ENCODE data around the gene GPC6. TPM values are rescaled to one million over a fixed set of nuclear protein-coding genes. Genes with fewer than 3 reads are reported as not detected.

Gene GPC6
- polyA plus RNA-seq, 6 donors from 2014 or later = not detected

DNA sequence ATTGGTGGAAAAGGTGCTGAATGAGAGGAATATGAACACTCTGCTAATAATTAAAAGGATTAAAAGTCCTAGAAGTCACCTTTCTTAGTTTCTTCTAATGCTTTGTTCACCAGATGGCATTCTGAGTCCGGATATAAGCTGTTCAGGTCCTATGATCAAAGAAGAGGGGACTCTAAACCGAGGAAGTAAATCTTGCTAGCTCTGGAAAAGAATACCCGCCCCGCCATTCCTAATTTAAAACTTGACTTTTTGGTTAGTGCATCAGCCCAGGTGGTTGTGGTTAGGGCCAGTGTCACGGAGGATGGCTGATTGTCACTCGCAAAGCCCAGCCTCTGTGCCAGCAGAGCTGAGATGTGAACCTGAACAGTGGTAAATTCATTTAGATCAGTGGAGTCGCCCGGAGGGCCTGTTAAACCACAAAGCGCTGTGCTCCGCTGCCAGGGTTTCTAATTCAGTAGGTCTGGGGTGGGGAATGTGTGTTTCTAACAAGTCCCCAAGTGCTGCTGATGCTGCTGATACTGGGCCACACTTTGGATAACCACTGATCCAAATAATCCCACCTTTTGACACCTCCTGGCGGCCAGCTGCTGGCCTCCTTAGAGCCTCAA is 827.5 kb downstream of the GPC6 start:
- Mint-ChIP-seq H3K4me1 (no peaks in the 10 kb centered on the region), H3K9me3 (peaks cover 0 to 5% (median 0%) of the 10 kb centered on the region in 7 donors), H3K27ac (no peak overlapping the region), H3K27me3 (peaks cover 0 to 5% (median 0%) of the 10 kb centered on the region in 3 donors), H3K4me3 (peak overlapping the region in 1 of 8 donors; percentile 22), H3K36me3 (no peaks in the 10 kb centered on the region)
- DNase-seq = no peak
- ATAC-seq (ENCODE audit: low read depth in 2 of 2) = no peak

- Mint-ChIP-seq H3K4me3 (no peak overlapping the region), H3K27me3 (peaks cover 0 to 5% (median 0%) of the 10 kb centered on the region in 3 donors), H3K27ac (no peak overlapping the region), H3K36me3 (no peaks in the 10 kb centered on the region), H3K4me1 (no peaks in the 10 kb centered on the region), H3K9me3 (no peaks in the 10 kb centered on the region)
- no peak for DNase-seq
- ATAC-seq (ENCODE audit: low read depth in 2 of 2) = no peak
Observed at GRCh38 chr13:94056362-94056990, 829.9 kb downstream of the GPC6 start.

GRCh38 chr13:94057618-94058186 is 831.1 kb downstream of the GPC6 start:
- Mint-ChIP-seq H3K36me3 (no peaks in the 10 kb centered on the region), H3K4me1 (no peaks in the 10 kb centered on the region)
- ATAC-seq (ENCODE audit: low read depth in 2 of 2) = no peak

DNA sequence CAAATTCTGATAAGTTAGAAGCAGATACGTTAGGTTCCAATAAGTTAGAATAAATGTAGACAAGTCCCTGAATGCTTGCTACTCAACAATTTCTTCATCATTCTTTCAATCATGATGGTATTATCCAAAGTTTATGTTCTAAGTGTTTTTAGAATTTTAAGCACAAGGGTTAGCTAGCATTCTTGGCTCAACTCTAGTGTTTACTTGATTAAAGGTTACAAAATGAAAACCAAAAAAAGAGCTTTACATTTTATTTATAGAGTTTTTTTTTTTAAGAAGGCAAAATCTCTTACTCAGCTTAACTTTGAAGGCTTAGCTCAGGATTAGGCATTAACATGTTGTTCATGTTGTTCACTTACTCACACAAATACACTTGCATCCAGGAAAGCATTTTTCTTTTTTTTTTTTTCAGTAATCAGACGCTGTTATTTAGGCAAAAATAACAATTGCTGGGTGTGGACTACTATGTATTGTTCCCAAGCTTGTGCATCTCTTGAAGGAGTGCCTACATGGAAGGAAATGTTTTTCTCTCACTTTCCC is 832.3 kb downstream of the GPC6 start:
- Mint-ChIP-seq H3K27ac (peak overlapping the region in 1 of 6 donors; percentile 49), H3K4me3 (no peak overlapping the region), H3K36me3 (no peaks in the 10 kb centered on the region), H3K27me3 (no peaks in the 10 kb centered on the region), H3K4me1 (no peaks in the 10 kb centered on the region), H3K9me3 (no peaks in the 10 kb centered on the region)
- ATAC-seq (ENCODE audit: low read depth in 2 of 2) (no peak), DNase-seq (no peak)

More at GRCh38 chr13:94057618-94058186, 831.1 kb downstream of the GPC6 start:
- no peak overlapping the region for H3K4me3 Mint-ChIP-seq
- no peak for DNase-seq
- H3K9me3 Mint-ChIP-seq = no peaks in the 10 kb centered on the region
- no peaks in the 10 kb centered on the region for H3K27me3 Mint-ChIP-seq
- no peak overlapping the region for H3K27ac Mint-ChIP-seq

- no peak for ATAC-seq (ENCODE audit: low read depth in 2 of 2)
- Mint-ChIP-seq H3K4me1 (no peaks in the 10 kb centered on the region), H3K27me3 (no peaks in the 10 kb centered on the region), H3K36me3 (no peaks in the 10 kb centered on the region), H3K4me3 (no peak overlapping the region), H3K9me3 (no peaks in the 10 kb centered on the region), H3K27ac (no peak overlapping the region)
- no peak for DNase-seq
Observed at GRCh38 chr13:94061301-94061700, 834.7 kb downstream of the GPC6 start.

- Mint-ChIP-seq H3K27ac (no peak overlapping the region), H3K36me3 (no peaks in the 10 kb centered on the region), H3K27me3 (no peaks in the 10 kb centered on the region), H3K4me3 (no peak overlapping the region), H3K9me3 (peaks cover 0 to 2% (median 0%) of the 10 kb centered on the region in 7 donors), H3K4me1 (no peaks in the 10 kb centered on the region)
- DNase-seq = no peak
- ATAC-seq (ENCODE audit: low read depth in 2 of 2) = no peak
Observed at GRCh38 chr13:94063096-94063495, 836.5 kb downstream of the GPC6 start.

GRCh38 chr13:94063848-94064247 is 837.2 kb downstream of the GPC6 start:
- H3K4me3 Mint-ChIP-seq = no peak overlapping the region
- H3K27ac Mint-ChIP-seq = peak overlapping the region in 1 of 6 donors; percentile 40
- no peaks in the 10 kb centered on the region for H3K36me3 Mint-ChIP-seq
- H3K9me3 Mint-ChIP-seq = peaks cover 0 to 2% (median 0%) of the 10 kb centered on the region in 7 donors
- no peaks in the 10 kb centered on the region for H3K4me1 Mint-ChIP-seq
- H3K27me3 Mint-ChIP-seq = no peaks in the 10 kb centered on the region
- no peak for ATAC-seq (ENCODE audit: low read depth in 2 of 2)
- no peak for DNase-seq

GRCh38 chr13:94065741-94066140 is 839.1 kb downstream of the GPC6 start:
- DNase-seq = no peak
- H3K27ac Mint-ChIP-seq = no peak overlapping the region
- peaks cover 0 to 5% (median 2%) of the 10 kb centered on the region in 7 donors for H3K9me3 Mint-ChIP-seq

GRCh38 chr13:94073007-94073744 is 846.6 kb downstream of the GPC6 start:
- Mint-ChIP-seq H3K27me3 (peaks cover 0 to 5% (median 0%) of the 10 kb centered on the region in 3 donors), H3K27ac (no peak overlapping the region), H3K36me3 (no peaks in the 10 kb centered on the region), H3K4me3 (no peak overlapping the region), H3K4me1 (no peaks in the 10 kb centered on the region), H3K9me3 (peaks cover 0 to 12% (median 5%) of the 10 kb centered on the region in 7 donors)
- no peak for ATAC-seq (ENCODE audit: low read depth in 2 of 2)
- no peak for DNase-seq

More at GRCh38 chr13:94065741-94066140, 839.1 kb downstream of the GPC6 start:
- H3K36me3 Mint-ChIP-seq = no peaks in the 10 kb centered on the region
- no peaks in the 10 kb centered on the region for H3K4me1 Mint-ChIP-seq
- H3K27me3 Mint-ChIP-seq = peaks cover 0 to 5% (median 0%) of the 10 kb centered on the region in 3 donors
- no peak overlapping the region for H3K4me3 Mint-ChIP-seq
- ATAC-seq (ENCODE audit: low read depth in 2 of 2) = no peak

- Mint-ChIP-seq H3K27me3 (peaks cover 5 to 10% (median 10%) of the 10 kb centered on the region in 3 donors), H3K9me3 (peaks cover 0 to 11% (median 7%) of the 10 kb centered on the region in 7 donors), H3K4me1 (no peaks in the 10 kb centered on the region), H3K4me3 (no peak overlapping the region), H3K36me3 (no peaks in the 10 kb centered on the region), H3K27ac (no peak overlapping the region)
- no peak for DNase-seq
- no peak for ATAC-seq (ENCODE audit: low read depth in 2 of 2)
Observed at GRCh38 chr13:94079876-94080275, 853.3 kb downstream of the GPC6 start.

- ATAC-seq (ENCODE audit: low read depth in 2 of 2) (no peak), DNase-seq (no peak)
- H3K27ac Mint-ChIP-seq = peak overlapping the region in 1 of 6 donors; percentile 69
- peaks cover 5 to 10% (median 10%) of the 10 kb centered on the region in 3 donors for H3K27me3 Mint-ChIP-seq
- H3K9me3 Mint-ChIP-seq = peaks cover 0 to 11% (median 7%) of the 10 kb centered on the region in 7 donors
- H3K4me1 Mint-ChIP-seq = no peaks in the 10 kb centered on the region
- no peaks in the 10 kb centered on the region for H3K36me3 Mint-ChIP-seq
- H3K4me3 Mint-ChIP-seq = no peak overlapping the region
Observed at GRCh38 chr13:94080527-94080926, 853.9 kb downstream of the GPC6 start.

- Mint-ChIP-seq H3K9me3 (peaks cover 0 to 6% (median 0%) of the 10 kb centered on the region in 7 donors), H3K4me1 (no peaks in the 10 kb centered on the region), H3K36me3 (no peaks in the 10 kb centered on the region), H3K27ac (no peak overlapping the region), H3K4me3 (no peak overlapping the region), H3K27me3 (peaks cover 3 to 8% (median 7%) of the 10 kb centered on the region in 3 donors)
- ATAC-seq (ENCODE audit: low read depth in 2 of 2) = no peak
- no peak for DNase-seq
Observed at GRCh38 chr13:94087100-94087499, 860.5 kb downstream of the GPC6 start.

GRCh38 chr13:94088742-94089141 is 862.1 kb downstream of the GPC6 start:
- H3K27me3 Mint-ChIP-seq = no peaks in the 10 kb centered on the region
- H3K36me3 Mint-ChIP-seq = no peaks in the 10 kb centered on the region
- no peak for DNase-seq
- H3K27ac Mint-ChIP-seq = no peak overlapping the region
- H3K4me3 Mint-ChIP-seq = no peak overlapping the region
- no peak for ATAC-seq (ENCODE audit: low read depth in 2 of 2)
- H3K4me1 Mint-ChIP-seq = no peaks in the 10 kb centered on the region
- peaks cover 0 to 12% (median 4%) of the 10 kb centered on the region in 7 donors for H3K9me3 Mint-ChIP-seq
